IMR-90 (cell line): ENCODE measurements around the gene MEIS1. TPM values are rescaled to one million over a fixed set of nuclear protein-coding genes. Genes with fewer than 3 reads are reported as not detected.

Experiments used
- ATAC-seq: fragments of 200-7000 bp; cut with Tn5 transposase; 2 replicates; pipeline ENCODE4 v1.9.1; 2020; ENCODE audit warnings: low read depth, mild to moderate bottlenecking, moderate library complexity
- BruUV-seq: library from RNA; stranded (reverse); fragments of 400-500 nt; replicated peaks from 2 replicates; lab custom pipeline; 2021; lab: Mats Ljungman, UMichigan
- CTCF ChIA-PET: fragments of 300-600 bp; formaldehyde crosslinking; extraction: SDS; loops from one replicate; lab custom pipeline; 2021; ENCODE audit warnings: antibody characterized with exemption; lab: Yijun Ruan, JAX
- POLR2A ChIA-PET: fragments of 300-600 bp; sonication (Branson Sonifier 250); formaldehyde crosslinking; loops from one replicate; lab custom pipeline; 2022; ENCODE audit warnings: antibody characterized with exemption; ENCODE audit not compliant: unreplicated experiment; lab: Charles Lee
- DNase-seq: peaks from one replicate; pipeline ENCODE4 v3.0.0; 2013
- H2AFZ ChIP-seq: replicated peaks from 2 replicates; pipeline ENCODE3; 2013; ENCODE audit warnings: low read length, mild to moderate bottlenecking; ENCODE audit not compliant: poor library complexity
- H2AK5ac ChIP-seq: 2 replicates; pipeline ENCODE4 v1.6.1; 2013; ENCODE audit warnings: low read depth, low read length, inconsistent platforms
- H2AK9ac ChIP-seq: replicated peaks from 2 replicates; pipeline ENCODE3; 2013; ENCODE audit warnings: mild to moderate bottlenecking, low read depth, low read length, moderate library complexity; ENCODE audit not compliant: poor library complexity
- H2BK120ac ChIP-seq: 2 replicates; pipeline ENCODE4 v1.6.1; 2013; ENCODE audit warnings: low read depth, low read length, inconsistent platforms
- H2BK15ac ChIP-seq: 3 replicates; pipeline ENCODE4 v1.6.1; 2013; ENCODE audit warnings: low read depth, low read length, inconsistent platforms
- H2BK20ac ChIP-seq: 2 replicates; pipeline ENCODE4 v1.6.1; 2013; ENCODE audit warnings: low read depth, mild to moderate bottlenecking, inconsistent platforms, low read length, moderate library complexity
- H2BK5ac ChIP-seq: 2 replicates; pipeline ENCODE4 v1.6.1; 2013; ENCODE audit warnings: mild to moderate bottlenecking, low read depth, low read length, inconsistent platforms; ENCODE audit not compliant: poor library complexity, severe bottlenecking
- H3K14ac ChIP-seq: replicated peaks from 2 replicates; pipeline ENCODE4 v1.6.1; 2013; ENCODE audit warnings: low read depth, low read length, inconsistent platforms
- H3K18ac ChIP-seq: 2 replicates; pipeline ENCODE4 v1.6.1; 2013; ENCODE audit warnings: low read depth, low read length, control low read depth
- H3K23ac ChIP-seq: 2 replicates; pipeline ENCODE4 v1.6.1; 2013; ENCODE audit warnings: low read depth, low read length, inconsistent platforms
- H3K27ac ChIP-seq: 2 replicates; pipeline ENCODE4 v1.5.1; 2013; ENCODE audit warnings: mild to moderate bottlenecking, control low read depth, low read length; ENCODE audit not compliant: insufficient read depth
- H3K27me3 ChIP-seq: 2 replicates; pipeline ENCODE4 v1.6.1; 2013; ENCODE audit warnings: low read length; ENCODE audit not compliant: control insufficient read depth, insufficient read depth
- H3K36me3 ChIP-seq: 2 replicates; pipeline ENCODE4 v1.6.1; 2013; ENCODE audit warnings: low read length, mixed read lengths; ENCODE audit not compliant: control insufficient read depth, insufficient read depth
- H3K4ac ChIP-seq: 2 replicates; pipeline ENCODE4 v1.6.1; 2013; ENCODE audit warnings: low read depth, low read length, inconsistent platforms
- H3K4me1 ChIP-seq: 2 replicates; pipeline ENCODE4 v1.6.1; 2013; ENCODE audit warnings: low read length, mixed read lengths; ENCODE audit not compliant: control insufficient read depth, insufficient read depth
- H3K4me2 ChIP-seq: 2 replicates; pipeline ENCODE4 v1.6.1; 2013; ENCODE audit warnings: low read depth, mild to moderate bottlenecking, control low read depth, low read length, moderate library complexity
- H3K4me3 ChIP-seq: 2 replicates; pipeline ENCODE4 v1.5.1; 2013; ENCODE audit warnings: low read depth, mild to moderate bottlenecking, control low read depth, low read length, moderate library complexity; ENCODE audit not compliant: insufficient read depth
- H3K56ac ChIP-seq: 2 replicates; pipeline ENCODE4 v1.6.1; 2013; ENCODE audit warnings: low read length, inconsistent platforms; ENCODE audit not compliant: insufficient read depth; ENCODE audit errors: extremely low read depth
- H3K79me1 ChIP-seq, 2 experiments: 2 replicates each; pipeline ENCODE4 v1.6.1; 2013; ENCODE audit warnings: low read length in 2 of 2, inconsistent platforms in 1 of 2, low read depth in 1 of 2
- H3K9ac ChIP-seq: 2 replicates; pipeline ENCODE4 v1.6.1; 2013; ENCODE audit warnings: low read depth, low read length, control low read depth
- H3K9me1 ChIP-seq: 2 replicates; pipeline ENCODE4 v1.6.1; 2013; ENCODE audit warnings: low read length, inconsistent platforms; ENCODE audit not compliant: insufficient read depth
- H3K9me3 ChIP-seq: 2 replicates; pipeline ENCODE4 v1.6.1; 2013; ENCODE audit warnings: low read length; ENCODE audit not compliant: control insufficient read depth, insufficient read depth
- H4K20me1 ChIP-seq: 2 replicates; pipeline ENCODE4 v1.6.1; 2013; ENCODE audit warnings: low read length, inconsistent platforms; ENCODE audit not compliant: insufficient read depth
- H4K5ac ChIP-seq: 2 replicates; pipeline ENCODE4 v1.6.1; 2013; ENCODE audit warnings: mild to moderate bottlenecking, low read depth, low read length, control low read depth
- H4K8ac ChIP-seq, 2 experiments: 2 replicates each; pipeline ENCODE4 v1.6.1; 2013; ENCODE audit warnings: low read depth in 2 of 2, low read length in 2 of 2, control low read depth in 1 of 2, inconsistent platforms in 1 of 2
- H4K91ac ChIP-seq: 2 replicates; pipeline ENCODE4 v1.6.1; 2013; ENCODE audit warnings: low read depth, low read length, inconsistent platforms; ENCODE audit not compliant: insufficient read depth
- BHLHE40 ChIP-seq: fragments of 150-350 bp; IDR thresholded peaks from 2 replicates; pipeline ENCODE4 v1.6.1; 2016; ENCODE audit warnings: mild to moderate bottlenecking, low read depth, low read length
- CEBPB ChIP-seq: IDR thresholded peaks from 2 replicates; pipeline ENCODE4 v1.6.1; 2012; ENCODE audit warnings: low read depth, low read length, improper control_type of control experiment
- FOS ChIP-seq: fragments of 150-350 bp; IDR thresholded peaks from 2 replicates; pipeline ENCODE4 v1.6.1; 2016; ENCODE audit warnings: low read depth, low read length
- MAFK ChIP-seq: IDR thresholded peaks from 2 replicates; pipeline ENCODE4 v1.6.1; 2012; ENCODE audit warnings: low read depth, low read length, improper control_type of control experiment
- MXI1 ChIP-seq: IDR thresholded peaks from 2 replicates; pipeline ENCODE4 v1.6.1; 2012; ENCODE audit warnings: low read depth, mild to moderate bottlenecking, low read length, moderate library complexity, borderline replicate concordance
- RAD21 ChIP-seq: IDR thresholded peaks from 2 replicates; pipeline ENCODE4 v1.6.1; 2012; ENCODE audit warnings: low read length, improper control_type of control experiment
- RCOR1 ChIP-seq: IDR thresholded peaks from 2 replicates; pipeline ENCODE4 v1.6.1; 2012; ENCODE audit warnings: mild to moderate bottlenecking, low read length, improper control_type of control experiment; ENCODE audit not compliant: insufficient replicate concordance
- RFX5 ChIP-seq: IDR thresholded peaks from 2 replicates; pipeline ENCODE4 v1.8.0; 2012; ENCODE audit warnings: low read depth, mild to moderate bottlenecking, low read length, moderate library complexity
- WGBS, 2 experiments: methylation state at CpG; one replicate each; pipeline versions ENCODE4 v1.1.5 to v1.1.7; 2013; ENCODE audit warnings: missing lambda C conversion rate in 2 of 2; ENCODE audit not compliant: insufficient read length in 1 of 2; ENCODE audit errors: extremely low coverage in 2 of 2; 5-methylcytosine and 5-hydroxymethylcytosine counted together
- dilution Hi-C: fragments of 300-500 bp; cut with HindIII; formaldehyde crosslinking; loops from one replicate; pipeline ENCODE4 v1.14.3; 2018; ENCODE audit warnings: low sequenced_read_pairs; ENCODE audit not compliant: unreplicated experiment
- in situ Hi-C: fragments of 300-500 bp; cut with MboI; formaldehyde crosslinking; loops from 3 replicates; pipeline ENCODE4 v1.14.3; 2019; ENCODE audit warnings: low sequenced_read_pairs, inconsistent platforms, mixed read lengths
- intact Hi-C: fragments of 100-400 bp; cut with micrococcal nuclease; formaldehyde crosslinking; loops from 2 replicates; pipeline ENCODE4 v1.10.0; 2022
- polyA plus RNA-seq, 3 experiments: library from polyadenylated mRNA; depleted of rRNA; stranded (reverse); fragments of >200 nt; gene quantifications; 2 replicates each; pipeline ENCODE4 v1.2.3, GENCODE V29; 2012; ENCODE audit warnings: low replicate concordance in 1 of 3
- total RNA-seq: library from RNA; depleted of rRNA; stranded (reverse); fragments of >200 nt; gene quantifications from 2 replicates; pipeline ENCODE4 v1.2.3, GENCODE V29; 2012
- TF ChIP-seq, protein P1 (sequence below): conservative IDR thresholded peaks from 2 replicates; pipeline ENCODE4 v1.5.1; 2012; ENCODE audit warnings: mild to moderate bottlenecking, low read depth, low read length, improper control_type of control experiment
- TF ChIP-seq, protein P2 (sequence below): fragments of 150-350 bp; IDR thresholded peaks from 2 replicates; pipeline ENCODE4 v1.6.1; 2017; ENCODE audit warnings: mild to moderate bottlenecking, antibody characterized with exemption, low read length, low read depth

Gene MEIS1
- total and polyA plus RNA-seq, 2 of the 4 experiments (the other 2 are of a cell fraction) = 54.4 to 157 TPM

DNA sequence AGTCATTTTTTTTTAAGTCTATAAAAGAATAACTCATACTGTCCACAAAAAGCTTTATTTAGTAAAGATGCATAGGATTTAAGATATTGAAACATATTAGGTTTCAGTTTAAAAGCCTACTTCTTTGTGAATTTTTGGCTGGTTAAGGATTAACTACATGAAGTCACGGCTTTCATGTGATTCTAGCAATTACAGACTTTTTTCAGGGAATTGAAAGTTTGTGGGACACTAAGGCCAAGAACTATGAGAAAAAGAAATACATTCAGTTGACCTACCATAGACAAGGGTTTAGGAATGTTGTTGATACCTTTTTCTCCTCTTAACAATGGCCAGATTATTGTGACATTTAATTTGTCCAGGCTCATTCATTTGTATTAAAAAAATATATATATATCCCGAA is 109.3 kb downstream of the MEIS1 start:
- Histone ChIP-seq H3K56ac (no peak overlapping the region), H2BK120ac (no peak overlapping the region), H3K9me3 (no peaks in the 10 kb centered on the region), H3K36me3 (peaks cover 27% of the 10 kb centered on the region), H4K91ac (no peak overlapping the region), H2BK15ac (no peak overlapping the region), H2AK5ac (no peak overlapping the region), H3K4me2 (no peak overlapping the region), H4K20me1 (peaks cover 81% of the 10 kb centered on the region), H3K79me1 (peaks cover 25 to 77% of the 10 kb centered on the region in 2 experiments; a peak in 3 of 4 replicates), H3K27me3 (no peaks in the 10 kb centered on the region), H4K8ac (no peak overlapping the region; a peak in 1 of 4 replicates), H3K18ac (no peak overlapping the region), H3K4me1 (peaks cover 17% of the 10 kb centered on the region), H3K9me1 (peaks cover 21% of the 10 kb centered on the region), H3K9ac (no peak overlapping the region), H3K23ac (no peak overlapping the region), H3K4ac (no peak overlapping the region), H2BK20ac (no peak overlapping the region), H3K27ac (no peak overlapping the region), H2AFZ (no peak overlapping the region), H3K4me3 (no peak overlapping the region), H4K5ac (no peak overlapping the region), H3K14ac (no peak overlapping the region), H2AK9ac (no peak overlapping the region), H2BK5ac (no peak overlapping the region)
- ChIA-PET POLR2A (no interaction called here), CTCF (no interaction called here)
- in situ Hi-C loops (no loop called here), dilution Hi-C loops (no loop called here), intact Hi-C loops (no loop called here)
- no CpG with 5 or more reads among the region's 2 CpGs for WGBS, 2 experiments
- no peak for DNase-seq
- BruUV-seq = no TSS peak
- no peak for ATAC-seq
- TF ChIP-seq BHLHE40 (no peak), CEBPB (no peak), RFX5 (no peak), MAFK (no peak), MXI1 (no peak), FOS (no peak), RCOR1 (no peak), RAD21 (no peak)
- TF ChIP-seq, protein P1, sequence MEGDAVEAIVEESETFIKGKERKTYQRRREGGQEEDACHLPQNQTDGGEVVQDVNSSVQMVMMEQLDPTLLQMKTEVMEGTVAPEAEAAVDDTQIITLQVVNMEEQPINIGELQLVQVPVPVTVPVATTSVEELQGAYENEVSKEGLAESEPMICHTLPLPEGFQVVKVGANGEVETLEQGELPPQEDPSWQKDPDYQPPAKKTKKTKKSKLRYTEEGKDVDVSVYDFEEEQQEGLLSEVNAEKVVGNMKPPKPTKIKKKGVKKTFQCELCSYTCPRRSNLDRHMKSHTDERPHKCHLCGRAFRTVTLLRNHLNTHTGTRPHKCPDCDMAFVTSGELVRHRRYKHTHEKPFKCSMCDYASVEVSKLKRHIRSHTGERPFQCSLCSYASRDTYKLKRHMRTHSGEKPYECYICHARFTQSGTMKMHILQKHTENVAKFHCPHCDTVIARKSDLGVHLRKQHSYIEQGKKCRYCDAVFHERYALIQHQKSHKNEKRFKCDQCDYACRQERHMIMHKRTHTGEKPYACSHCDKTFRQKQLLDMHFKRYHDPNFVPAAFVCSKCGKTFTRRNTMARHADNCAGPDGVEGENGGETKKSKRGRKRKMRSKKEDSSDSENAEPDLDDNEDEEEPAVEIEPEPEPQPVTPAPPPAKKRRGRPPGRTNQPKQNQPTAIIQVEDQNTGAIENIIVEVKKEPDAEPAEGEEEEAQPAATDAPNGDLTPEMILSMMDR = no peak
- TF ChIP-seq, protein P2, sequence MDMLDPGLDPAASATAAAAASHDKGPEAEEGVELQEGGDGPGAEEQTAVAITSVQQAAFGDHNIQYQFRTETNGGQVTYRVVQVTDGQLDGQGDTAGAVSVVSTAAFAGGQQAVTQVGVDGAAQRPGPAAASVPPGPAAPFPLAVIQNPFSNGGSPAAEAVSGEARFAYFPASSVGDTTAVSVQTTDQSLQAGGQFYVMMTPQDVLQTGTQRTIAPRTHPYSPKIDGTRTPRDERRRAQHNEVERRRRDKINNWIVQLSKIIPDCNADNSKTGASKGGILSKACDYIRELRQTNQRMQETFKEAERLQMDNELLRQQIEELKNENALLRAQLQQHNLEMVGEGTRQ = no peak
